HUES64 (cell line): ENCODE data around the gene MACF1.
A peak's percentile ranks its signal among the peaks of the same experiment; 100 is the strongest.

Source experiments
- H3K27ac ChIP-seq: 2 replicates; pipeline ENCODE4 v1.7.0; 2013; ENCODE audit warnings: low read depth, low read length, inconsistent platforms
- H3K27me3 ChIP-seq: 2 replicates; pipeline ENCODE4 v1.6.1; 2013; ENCODE audit warnings: mild to moderate bottlenecking, low read length; ENCODE audit not compliant: insufficient read depth
- H3K36me3 ChIP-seq: 2 replicates; pipeline ENCODE4 v1.6.1; 2013; ENCODE audit warnings: mild to moderate bottlenecking, low read length; ENCODE audit not compliant: insufficient read depth
- H3K4me1 ChIP-seq: 2 replicates; pipeline ENCODE4 v1.6.1; 2013; ENCODE audit warnings: mild to moderate bottlenecking, low read length, moderate library complexity; ENCODE audit not compliant: insufficient read depth
- H3K4me3 ChIP-seq: 2 replicates; pipeline ENCODE4 v1.5.1; 2013; ENCODE audit warnings: mild to moderate bottlenecking, low read length, moderate library complexity
- H3K9ac ChIP-seq: 2 replicates; pipeline ENCODE4 v1.6.1; 2013; ENCODE audit warnings: mild to moderate bottlenecking, low read depth, low read length
- H3K9me3 ChIP-seq: 2 replicates; pipeline ENCODE4 v1.6.1; 2013; ENCODE audit warnings: low read depth, low read length; ENCODE audit not compliant: insufficient read depth
- WGBS: fragments of 150-250, 120-280 bp; methylation state at CpG from one replicate; pipeline ENCODE4 v1.1.7; 2013; ENCODE audit warnings: missing lambda C conversion rate; 5-methylcytosine and 5-hydroxymethylcytosine counted together

MACF1 gene

GRCh38 chr1:39216771-39217170, 12.3 kb downstream of the MACF1 start:
- Histone ChIP-seq H3K4me3 (no peak overlapping the region), H3K4me1 (peaks cover 58% of the 10 kb centered on the region)

GRCh38 chr1:39220891-39221870, 16.7 kb downstream of the MACF1 start:
- Histone ChIP-seq H3K9me3 (no peaks in the 10 kb centered on the region), H3K4me3 (peak overlapping the region; percentile 3; the same call in 1 of the 2 replicates), H3K9ac (no peak overlapping the region; the same call in 1 of the 2 replicates), H3K36me3 (no peaks in the 10 kb centered on the region), H3K4me1 (peaks cover 24% of the 10 kb centered on the region), H3K27me3 (no peaks in the 10 kb centered on the region), H3K27ac (peak overlapping the region; percentile 79)
- 65% methylated on average over 9 of the region's 10 CpGs for WGBS

More at GRCh38 chr1:39216771-39217170, 12.3 kb downstream of the MACF1 start:
- Histone ChIP-seq H3K27me3 (no peaks in the 10 kb centered on the region), H3K36me3 (no peaks in the 10 kb centered on the region), H3K27ac (no peak overlapping the region), H3K9ac (no peak overlapping the region), H3K9me3 (no peaks in the 10 kb centered on the region)
- WGBS = 85% methylated on average over 3 of the region's 4 CpGs

GRCh38 chr1:39224295-39224829, 19.9 kb downstream of the MACF1 start:
- H3K4me3 ChIP-seq = no peak overlapping the region
- no peaks in the 10 kb centered on the region for H3K27me3 ChIP-seq
- H3K9me3 ChIP-seq = no peaks in the 10 kb centered on the region
- H3K36me3 ChIP-seq = no peaks in the 10 kb centered on the region
- H3K9ac ChIP-seq = no peak overlapping the region
- H3K27ac ChIP-seq = no peak overlapping the region
- H3K4me1 ChIP-seq = peaks cover 26% of the 10 kb centered on the region

- Histone ChIP-seq H3K9me3 (no peaks in the 10 kb centered on the region), H3K27me3 (no peaks in the 10 kb centered on the region), H3K36me3 (0 out of 2 replicates have a peak, but pooled peaks cover 5% of the 10 kb centered on the region), H3K4me3 (no peak overlapping the region), H3K4me1 (peaks cover 33% of the 10 kb centered on the region), H3K9ac (no peak overlapping the region), H3K27ac (no peak overlapping the region)
- WGBS = 91% methylated on average over 3 of the region's 3 CpGs
These were observed 22.3 kb downstream of the MACF1 start for GRCh38 chr1:39226836-39227235.

- Histone ChIP-seq H3K4me3 (no peak overlapping the region), H3K9ac (no peak overlapping the region), H3K27ac (no peak overlapping the region), H3K36me3 (peaks cover 15% of the 10 kb centered on the region), H3K4me1 (peaks cover 29% of the 10 kb centered on the region), H3K27me3 (no peaks in the 10 kb centered on the region), H3K9me3 (no peaks in the 10 kb centered on the region)
- WGBS = 93% methylated on average over 6 of the region's 6 CpGs
These were observed 23.8 kb downstream of the MACF1 start for GRCh38 chr1:39228252-39228651.

- Histone ChIP-seq H3K4me1 (peaks cover 32% of the 10 kb centered on the region), H3K9me3 (no peaks in the 10 kb centered on the region), H3K9ac (no peak overlapping the region), H3K36me3 (peaks cover 19% of the 10 kb centered on the region), H3K27me3 (no peaks in the 10 kb centered on the region), H3K4me3 (no peak overlapping the region), H3K27ac (peak overlapping the region; percentile 50; the same call in 1 of the 2 replicates)
- 87% methylated on average over 4 of the region's 4 CpGs for WGBS
These were observed 25.0 kb downstream of the MACF1 start for GRCh38 chr1:39229504-39229903.

GRCh38 chr1:39230261-39231190, 26.0 kb downstream of the MACF1 start:
- Histone ChIP-seq H3K9me3 (no peaks in the 10 kb centered on the region), H3K27ac (peak overlapping the region; percentile 89; the same call in 1 of the 2 replicates), H3K9ac (no peak overlapping the region), H3K4me1 (peaks cover 32% of the 10 kb centered on the region), H3K36me3 (peaks cover 22% of the 10 kb centered on the region), H3K27me3 (no peaks in the 10 kb centered on the region), H3K4me3 (no peak overlapping the region)
- WGBS = 59% methylated on average over 9 of the region's 9 CpGs

GRCh38 chr1:39236971-39237370, 32.5 kb downstream of the MACF1 start:
- Histone ChIP-seq H3K9me3 (0 out of 2 replicates have a peak, but pooled peaks cover 2% of the 10 kb centered on the region), H3K9ac (no peak overlapping the region), H3K36me3 (peaks cover 22% of the 10 kb centered on the region), H3K27ac (no peak overlapping the region), H3K27me3 (no peaks in the 10 kb centered on the region), H3K4me1 (peaks cover 5% of the 10 kb centered on the region; the same call in 1 of the 2 replicates), H3K4me3 (no peak overlapping the region)
- WGBS = 93% methylated on average over 4 of the region's 4 CpGs

- Histone ChIP-seq H3K4me3 (no peak overlapping the region), H3K36me3 (peaks cover 9% of the 10 kb centered on the region), H3K27ac (no peak overlapping the region), H3K9ac (no peak overlapping the region), H3K4me1 (0 out of 2 replicates have a peak, but pooled peaks cover under 1% of the 10 kb centered on the region), H3K27me3 (no peaks in the 10 kb centered on the region), H3K9me3 (0 out of 2 replicates have a peak, but pooled peaks cover 2% of the 10 kb centered on the region)
- WGBS = 94% methylated on average over 1 of the region's 1 CpG
These were observed 34.0 kb downstream of the MACF1 start for GRCh38 chr1:39238476-39238875.

- H3K9ac ChIP-seq = no peak overlapping the region
- peaks cover 8% of the 10 kb centered on the region for H3K36me3 ChIP-seq
- H3K4me1 ChIP-seq = no peaks in the 10 kb centered on the region
- H3K27ac ChIP-seq = no peak overlapping the region; the same call in 1 of the 2 replicates
- H3K27me3 ChIP-seq = no peaks in the 10 kb centered on the region
- WGBS = over 99% methylated on average over 3 of the region's 3 CpGs
- 0 out of 2 replicates have a peak, but pooled peaks cover 2% of the 10 kb centered on the region for H3K9me3 ChIP-seq
- no peak overlapping the region for H3K4me3 ChIP-seq
These were observed 35.5 kb downstream of the MACF1 start for GRCh38 chr1:39239968-39240367.
